Activated naive CD4-positive, alpha-beta T cell treated with anti-CD3 and anti-CD28 coated beads, Interleukin-2, amount 10 ng/mL, durations not matched to agents 7 days and 5 days (primary cell): ENCODE results near the gene ST6GAL2.

Source experiments
- CTCF ChIA-PET: fragments of 350-600 bp; sonication (Branson Sonifier 250); formaldehyde crosslinking; loops from one replicate; lab custom pipeline; 2021; ENCODE audit warnings: antibody characterized with exemption; lab: Charles Lee
- DNase-seq: peaks from one replicate; pipeline ENCODE4 v3.0.0-alpha.2; 2020
- H3K27ac Mint-ChIP-seq: one replicate; pipeline ENCODE4 v1.8.0; 2021; ENCODE audit warnings: mild to moderate bottlenecking, moderate library complexity, mixed read lengths
- H3K27me3 Mint-ChIP-seq: one replicate; pipeline ENCODE4 v1.8.0; 2021; ENCODE audit warnings: mild to moderate bottlenecking, mixed read lengths
- H3K36me3 Mint-ChIP-seq: one replicate; pipeline ENCODE4 v1.8.0; 2021; ENCODE audit warnings: mixed read lengths
- H3K4me1 Mint-ChIP-seq: one replicate; pipeline ENCODE4 v1.8.0; 2021; ENCODE audit warnings: mixed read lengths
- H3K4me3 Mint-ChIP-seq: one replicate; pipeline ENCODE4 v1.8.0; 2021; ENCODE audit warnings: mild to moderate bottlenecking, moderate library complexity, mixed read lengths
- H3K9me3 Mint-ChIP-seq: one replicate; pipeline ENCODE4 v1.8.0; 2021; ENCODE audit warnings: mixed read lengths

ST6GAL2 gene

DNA sequence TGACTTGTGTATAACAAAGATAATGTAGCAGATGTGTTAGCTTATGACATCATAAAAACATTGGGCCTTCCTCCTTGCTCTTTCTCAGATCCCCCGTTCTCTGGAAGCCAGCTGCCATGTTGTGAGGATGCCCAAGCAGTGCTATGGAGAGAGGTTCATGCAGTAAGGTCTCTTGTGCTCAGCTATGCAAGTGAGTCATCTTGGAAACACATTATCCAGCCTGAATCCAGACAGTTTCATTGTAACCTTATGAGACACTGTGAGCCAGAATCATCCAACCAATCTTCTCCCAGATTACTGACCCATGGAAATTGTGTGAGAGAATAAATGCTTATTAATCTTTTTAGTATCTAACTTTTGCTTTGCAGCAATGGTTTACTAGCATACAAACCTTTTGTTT lies 60.8 kb downstream of the ST6GAL2 start:
- no peak overlapping the region for H3K27ac Mint-ChIP-seq
- no peaks in the 10 kb centered on the region for H3K4me1 Mint-ChIP-seq
- no peaks in the 10 kb centered on the region for H3K36me3 Mint-ChIP-seq
- H3K27me3 Mint-ChIP-seq = no peaks in the 10 kb centered on the region
- DNase-seq = no peak
- H3K4me3 Mint-ChIP-seq = no peak overlapping the region
- peaks cover 2% of the 10 kb centered on the region for H3K9me3 Mint-ChIP-seq
- CTCF ChIA-PET = no interaction called here

DNA sequence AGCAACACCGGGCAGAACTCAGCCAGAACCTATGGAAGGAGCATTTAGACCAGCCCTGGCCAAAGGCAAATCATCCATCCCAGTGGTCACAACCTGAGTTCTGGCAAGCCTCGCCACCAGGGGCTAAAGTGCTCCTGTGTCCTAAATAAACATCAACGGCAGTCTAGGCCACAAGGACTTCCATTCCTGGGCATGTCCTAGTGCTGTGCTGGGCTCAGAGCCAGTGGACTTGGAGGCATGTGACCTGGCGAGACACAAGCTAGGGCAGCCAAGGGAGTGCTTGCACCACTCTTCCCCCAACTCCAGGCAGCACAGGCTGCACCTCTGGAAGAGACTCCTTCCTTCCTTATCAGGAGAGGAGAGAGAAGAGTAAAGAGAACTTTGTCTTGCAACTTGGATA lies 69.0 kb downstream of the ST6GAL2 start:
- H3K27me3 Mint-ChIP-seq = no peaks in the 10 kb centered on the region
- H3K27ac Mint-ChIP-seq = no peak overlapping the region
- H3K4me3 Mint-ChIP-seq = no peak overlapping the region
- no peaks in the 10 kb centered on the region for H3K36me3 Mint-ChIP-seq
- H3K4me1 Mint-ChIP-seq = no peaks in the 10 kb centered on the region
- DNase-seq = no peak
- CTCF ChIA-PET = no interaction called here
- H3K9me3 Mint-ChIP-seq = no peaks in the 10 kb centered on the region

GRCh38 chr2:106812841-106813240 lies 73.1 kb downstream of the ST6GAL2 start:
- H3K36me3 Mint-ChIP-seq = no peaks in the 10 kb centered on the region
- CTCF ChIA-PET = interaction anchor here (0.6 kb wide), 1 partner anchor 347 kb away, joined by 3 read pairs; no protein-coding TSS in a partner anchor
- H3K4me1 Mint-ChIP-seq = no peaks in the 10 kb centered on the region
- H3K27ac Mint-ChIP-seq = no peak overlapping the region
- no peak for DNase-seq
- H3K4me3 Mint-ChIP-seq = no peak overlapping the region
- no peaks in the 10 kb centered on the region for H3K27me3 Mint-ChIP-seq
- H3K9me3 Mint-ChIP-seq = no peaks in the 10 kb centered on the region

GRCh38 chr2:106812383-106812782 lies 73.6 kb downstream of the ST6GAL2 start:
- no peaks in the 10 kb centered on the region for H3K27me3 Mint-ChIP-seq
- no peaks in the 10 kb centered on the region for H3K36me3 Mint-ChIP-seq
- no peaks in the 10 kb centered on the region for H3K4me1 Mint-ChIP-seq
- CTCF ChIA-PET = interaction anchor here (0.6 kb wide), 1 partner anchor 347 kb away, joined by 3 read pairs; no protein-coding TSS in a partner anchor
- H3K4me3 Mint-ChIP-seq = no peak overlapping the region
- no peak overlapping the region for H3K27ac Mint-ChIP-seq
- H3K9me3 Mint-ChIP-seq = no peaks in the 10 kb centered on the region
- DNase-seq = no peak

GRCh38 chr2:106805716-106806115 lies 80.3 kb downstream of the ST6GAL2 start:
- Mint-ChIP-seq H3K27me3 (no peaks in the 10 kb centered on the region), H3K4me3 (no peak overlapping the region), H3K4me1 (no peaks in the 10 kb centered on the region), H3K9me3 (no peaks in the 10 kb centered on the region), H3K36me3 (no peaks in the 10 kb centered on the region), H3K27ac (no peak overlapping the region)
- CTCF ChIA-PET = no interaction called here
- no peak for DNase-seq

- no peaks in the 10 kb centered on the region for H3K36me3 Mint-ChIP-seq
- CTCF ChIA-PET = no interaction called here
- H3K4me3 Mint-ChIP-seq = no peak overlapping the region
- H3K9me3 Mint-ChIP-seq = no peaks in the 10 kb centered on the region
- DNase-seq = no peak
- no peaks in the 10 kb centered on the region for H3K27me3 Mint-ChIP-seq
- no peaks in the 10 kb centered on the region for H3K4me1 Mint-ChIP-seq
- no peak overlapping the region for H3K27ac Mint-ChIP-seq
Measured at GRCh38 chr2:106804161-106804560, 81.8 kb downstream of the ST6GAL2 start.

DNA sequence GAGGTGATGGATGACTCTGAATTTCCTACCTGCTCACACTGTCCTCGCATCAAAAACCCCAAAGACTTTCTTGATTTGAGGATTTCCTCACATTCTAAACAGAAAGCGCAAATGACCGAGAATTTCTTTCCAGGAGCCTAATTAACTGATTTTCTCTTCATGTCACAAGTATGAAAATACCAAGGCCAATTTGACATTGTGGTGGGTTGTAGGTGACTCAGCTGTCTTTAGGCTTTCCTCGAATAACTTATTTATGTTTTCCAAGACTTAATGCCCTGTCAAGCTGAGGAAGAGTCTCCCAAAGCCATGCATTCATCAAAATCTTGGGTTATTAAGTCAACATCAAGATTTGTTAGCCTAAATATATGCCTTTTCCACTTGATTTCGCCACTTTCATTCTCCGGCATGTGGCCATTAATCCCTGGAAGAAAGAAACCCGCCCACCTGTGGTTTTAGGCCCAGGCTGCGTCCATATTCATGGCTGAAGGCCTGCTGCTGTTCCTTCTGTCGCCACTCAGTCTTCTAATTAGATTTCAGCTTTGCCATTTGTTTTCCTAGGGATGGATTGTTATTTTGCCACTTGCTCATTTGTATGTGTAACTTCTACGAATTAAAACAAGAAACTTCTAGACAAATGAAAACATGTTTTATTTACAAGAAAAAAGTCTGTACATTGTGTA lies 84.9 kb downstream of the ST6GAL2 start:
- CTCF ChIA-PET = no interaction called here
- Mint-ChIP-seq H3K4me3 (no peak overlapping the region), H3K4me1 (no peaks in the 10 kb centered on the region), H3K27ac (no peak overlapping the region), H3K36me3 (no peaks in the 10 kb centered on the region), H3K27me3 (no peaks in the 10 kb centered on the region), H3K9me3 (no peaks in the 10 kb centered on the region)
- no peak for DNase-seq

- H3K27ac Mint-ChIP-seq = no peak overlapping the region
- H3K4me3 Mint-ChIP-seq = no peak overlapping the region
- H3K4me1 Mint-ChIP-seq = no peaks in the 10 kb centered on the region
- H3K36me3 Mint-ChIP-seq = no peaks in the 10 kb centered on the region
- H3K27me3 Mint-ChIP-seq = no peaks in the 10 kb centered on the region
- H3K9me3 Mint-ChIP-seq = no peaks in the 10 kb centered on the region
- CTCF ChIA-PET = no interaction called here
- DNase-seq = no peak
Measured at GRCh38 chr2:106800180-106800579, 85.8 kb downstream of the ST6GAL2 start.

DNA sequence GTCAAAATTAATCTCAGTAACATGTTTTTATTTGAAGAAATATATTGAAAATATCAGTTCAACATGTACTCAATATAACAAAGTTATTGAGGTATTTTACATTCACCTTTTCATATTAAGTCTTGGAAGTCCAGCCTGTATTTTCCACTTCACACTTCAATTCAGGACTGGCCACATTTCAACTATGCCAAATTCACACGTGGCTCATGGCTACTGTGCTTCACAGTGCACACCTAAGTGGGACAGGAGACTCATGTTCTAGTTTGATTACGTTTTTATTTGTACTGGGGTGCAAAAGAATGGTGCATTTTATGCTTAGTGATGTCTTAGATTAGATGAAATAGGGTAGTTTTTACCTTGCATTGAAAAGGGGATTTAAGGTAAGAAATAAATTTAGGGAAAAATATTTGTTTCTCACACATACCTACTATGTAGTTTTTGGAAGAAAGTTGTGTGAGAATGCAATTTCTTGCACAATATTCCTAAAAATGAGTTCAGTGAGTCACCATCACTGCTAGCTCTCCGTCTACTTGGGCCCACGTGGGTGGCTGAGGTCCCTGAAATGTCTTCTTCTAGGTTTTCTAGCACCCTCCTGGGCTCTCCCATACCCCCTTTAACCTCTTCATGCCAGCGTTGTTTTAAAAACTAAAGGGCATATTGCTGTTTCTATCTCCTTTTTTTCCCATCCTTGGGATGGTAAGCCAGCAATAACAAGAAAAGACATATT lies 87.0 kb downstream of the ST6GAL2 start:
- Mint-ChIP-seq H3K27ac (no peak overlapping the region), H3K36me3 (no peaks in the 10 kb centered on the region), H3K4me3 (no peak overlapping the region), H3K9me3 (no peaks in the 10 kb centered on the region), H3K27me3 (no peaks in the 10 kb centered on the region), H3K4me1 (no peaks in the 10 kb centered on the region)
- no peak for DNase-seq
- CTCF ChIA-PET = no interaction called here

GRCh38 chr2:106797494-106797893 lies 88.5 kb downstream of the ST6GAL2 start:
- CTCF ChIA-PET = no interaction called here
- no peaks in the 10 kb centered on the region for H3K4me1 Mint-ChIP-seq
- no peak for DNase-seq
- H3K4me3 Mint-ChIP-seq = no peak overlapping the region
- no peak overlapping the region for H3K27ac Mint-ChIP-seq
- H3K27me3 Mint-ChIP-seq = no peaks in the 10 kb centered on the region
- no peaks in the 10 kb centered on the region for H3K9me3 Mint-ChIP-seq
- H3K36me3 Mint-ChIP-seq = no peaks in the 10 kb centered on the region

GRCh38 chr2:106792671-106793070 lies 93.3 kb downstream of the ST6GAL2 start:
- DNase-seq = no peak
- H3K27me3 Mint-ChIP-seq = peaks cover 4% of the 10 kb centered on the region
- H3K9me3 Mint-ChIP-seq = no peaks in the 10 kb centered on the region
- H3K27ac Mint-ChIP-seq = no peak overlapping the region
- CTCF ChIA-PET = no interaction called here
- no peak overlapping the region for H3K4me3 Mint-ChIP-seq
- H3K36me3 Mint-ChIP-seq = no peaks in the 10 kb centered on the region
- H3K4me1 Mint-ChIP-seq = no peaks in the 10 kb centered on the region

- Mint-ChIP-seq H3K36me3 (no peaks in the 10 kb centered on the region), H3K27me3 (peaks cover 4% of the 10 kb centered on the region), H3K27ac (no peak overlapping the region), H3K4me3 (no peak overlapping the region), H3K9me3 (no peaks in the 10 kb centered on the region), H3K4me1 (no peaks in the 10 kb centered on the region)
- no peak for DNase-seq
- CTCF ChIA-PET = no interaction called here
Measured at GRCh38 chr2:106789185-106789584, 96.8 kb downstream of the ST6GAL2 start.

DNA sequence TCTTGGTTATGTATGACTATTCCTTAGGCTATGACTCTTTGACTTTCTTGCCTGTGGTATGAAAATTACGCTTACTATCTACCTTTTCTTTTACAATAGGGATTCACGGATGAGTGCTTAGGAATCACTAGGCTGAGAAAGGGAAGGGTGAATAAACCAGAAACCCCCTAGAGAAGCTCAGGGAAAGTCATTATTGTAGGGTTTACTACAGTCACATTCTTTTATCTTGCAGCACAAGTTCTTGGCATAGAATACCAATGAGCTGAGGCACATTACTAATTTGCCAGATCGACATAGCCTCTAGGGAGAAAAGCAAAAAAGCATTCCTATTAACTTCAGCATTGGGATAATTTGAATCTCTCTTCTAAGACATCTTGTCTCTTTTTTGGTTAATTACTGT lies 103.3 kb downstream of the ST6GAL2 start:
- CTCF ChIA-PET = interaction anchor here (0.6 to 1.4 kb wide), 2 partner anchors 38 to 428 kb away, joined by 3 read pairs; no protein-coding TSS in a partner anchor

GRCh38 chr2:106781196-106781595 lies 104.8 kb downstream of the ST6GAL2 start:
- CTCF ChIA-PET = no interaction called here
- no peak overlapping the region for H3K27ac Mint-ChIP-seq
- H3K9me3 Mint-ChIP-seq = no peaks in the 10 kb centered on the region
- no peak for DNase-seq
- H3K27me3 Mint-ChIP-seq = no peaks in the 10 kb centered on the region
- no peaks in the 10 kb centered on the region for H3K4me1 Mint-ChIP-seq
- no peak overlapping the region for H3K4me3 Mint-ChIP-seq
- no peaks in the 10 kb centered on the region for H3K36me3 Mint-ChIP-seq

More for the DNA sequence above, 103.3 kb downstream of the ST6GAL2 start:
- Mint-ChIP-seq H3K27me3 (no peaks in the 10 kb centered on the region), H3K4me3 (no peak overlapping the region), H3K9me3 (no peaks in the 10 kb centered on the region), H3K36me3 (no peaks in the 10 kb centered on the region), H3K4me1 (no peaks in the 10 kb centered on the region), H3K27ac (no peak overlapping the region)
- no peak for DNase-seq

GRCh38 chr2:106771811-106772210 lies 114.2 kb downstream of the ST6GAL2 start:
- CTCF ChIA-PET = no interaction called here
- no peaks in the 10 kb centered on the region for H3K36me3 Mint-ChIP-seq
- H3K4me1 Mint-ChIP-seq = no peaks in the 10 kb centered on the region
- H3K4me3 Mint-ChIP-seq = no peak overlapping the region
- no peaks in the 10 kb centered on the region for H3K27me3 Mint-ChIP-seq
- no peaks in the 10 kb centered on the region for H3K9me3 Mint-ChIP-seq
- H3K27ac Mint-ChIP-seq = no peak overlapping the region
- no peak for DNase-seq
